ENCODE measurements around the gene ERBIN. TPM values are rescaled to one million over a fixed set of nuclear protein-coding genes. Genes with fewer than 3 reads are reported as not detected.
"Not testable (repeated sequence)": the region's sequence is repeated elsewhere in the genome, so short reads cannot be mapped to it uniquely, and the experiment has no call there.

The ERBIN gene, protein sequence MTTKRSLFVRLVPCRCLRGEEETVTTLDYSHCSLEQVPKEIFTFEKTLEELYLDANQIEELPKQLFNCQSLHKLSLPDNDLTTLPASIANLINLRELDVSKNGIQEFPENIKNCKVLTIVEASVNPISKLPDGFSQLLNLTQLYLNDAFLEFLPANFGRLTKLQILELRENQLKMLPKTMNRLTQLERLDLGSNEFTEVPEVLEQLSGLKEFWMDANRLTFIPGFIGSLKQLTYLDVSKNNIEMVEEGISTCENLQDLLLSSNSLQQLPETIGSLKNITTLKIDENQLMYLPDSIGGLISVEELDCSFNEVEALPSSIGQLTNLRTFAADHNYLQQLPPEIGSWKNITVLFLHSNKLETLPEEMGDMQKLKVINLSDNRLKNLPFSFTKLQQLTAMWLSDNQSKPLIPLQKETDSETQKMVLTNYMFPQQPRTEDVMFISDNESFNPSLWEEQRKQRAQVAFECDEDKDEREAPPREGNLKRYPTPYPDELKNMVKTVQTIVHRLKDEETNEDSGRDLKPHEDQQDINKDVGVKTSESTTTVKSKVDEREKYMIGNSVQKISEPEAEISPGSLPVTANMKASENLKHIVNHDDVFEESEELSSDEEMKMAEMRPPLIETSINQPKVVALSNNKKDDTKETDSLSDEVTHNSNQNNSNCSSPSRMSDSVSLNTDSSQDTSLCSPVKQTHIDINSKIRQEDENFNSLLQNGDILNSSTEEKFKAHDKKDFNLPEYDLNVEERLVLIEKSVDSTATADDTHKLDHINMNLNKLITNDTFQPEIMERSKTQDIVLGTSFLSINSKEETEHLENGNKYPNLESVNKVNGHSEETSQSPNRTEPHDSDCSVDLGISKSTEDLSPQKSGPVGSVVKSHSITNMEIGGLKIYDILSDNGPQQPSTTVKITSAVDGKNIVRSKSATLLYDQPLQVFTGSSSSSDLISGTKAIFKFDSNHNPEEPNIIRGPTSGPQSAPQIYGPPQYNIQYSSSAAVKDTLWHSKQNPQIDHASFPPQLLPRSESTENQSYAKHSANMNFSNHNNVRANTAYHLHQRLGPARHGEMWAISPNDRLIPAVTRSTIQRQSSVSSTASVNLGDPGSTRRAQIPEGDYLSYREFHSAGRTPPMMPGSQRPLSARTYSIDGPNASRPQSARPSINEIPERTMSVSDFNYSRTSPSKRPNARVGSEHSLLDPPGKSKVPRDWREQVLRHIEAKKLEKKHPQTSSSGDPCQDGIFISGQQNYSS (N-terminal part only)
- 43.8 and 55.2 TPM in 2 replicates for total RNA-seq

GRCh38 chr5:65926276-65926783, at the start of gene ERBIN:
Gene ERBIN, plus strand, starts transcription at chr5:65926575. Its CDS starts 66,144 bp downstream, at chr5:65992719.
- DNase-seq (ENCODE audit: low read depth in 2 of 2) = peak; percentile 95

DNA sequence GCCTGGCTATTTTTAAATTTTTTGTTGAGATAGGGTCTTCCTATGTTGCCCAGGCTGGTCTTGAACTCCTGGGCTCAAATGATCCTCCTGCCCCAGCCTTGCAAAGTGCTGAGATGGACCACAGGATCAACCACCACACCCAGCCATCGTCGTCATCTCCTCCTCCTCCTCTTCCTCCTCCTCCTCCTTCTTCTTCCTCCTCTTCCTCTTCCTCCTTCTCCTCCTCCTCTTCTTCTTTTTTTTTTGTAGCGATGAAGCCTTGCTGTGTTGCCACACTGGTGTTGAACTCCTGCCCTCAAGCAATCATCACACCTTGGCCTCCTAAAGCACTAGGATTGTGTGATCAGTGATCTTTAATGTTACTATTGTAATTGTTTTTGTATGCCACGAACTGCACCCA, 49.4 kb upstream of the ERBIN start:
- no peak for DNase-seq (ENCODE audit: low read depth in 2 of 2)

GRCh38 chr5:65879668-65880256, 46.6 kb upstream of the ERBIN start:
- peak; percentile 67 to 91 for DNase-seq (ENCODE audit: low read depth in 2 of 2)

DNA sequence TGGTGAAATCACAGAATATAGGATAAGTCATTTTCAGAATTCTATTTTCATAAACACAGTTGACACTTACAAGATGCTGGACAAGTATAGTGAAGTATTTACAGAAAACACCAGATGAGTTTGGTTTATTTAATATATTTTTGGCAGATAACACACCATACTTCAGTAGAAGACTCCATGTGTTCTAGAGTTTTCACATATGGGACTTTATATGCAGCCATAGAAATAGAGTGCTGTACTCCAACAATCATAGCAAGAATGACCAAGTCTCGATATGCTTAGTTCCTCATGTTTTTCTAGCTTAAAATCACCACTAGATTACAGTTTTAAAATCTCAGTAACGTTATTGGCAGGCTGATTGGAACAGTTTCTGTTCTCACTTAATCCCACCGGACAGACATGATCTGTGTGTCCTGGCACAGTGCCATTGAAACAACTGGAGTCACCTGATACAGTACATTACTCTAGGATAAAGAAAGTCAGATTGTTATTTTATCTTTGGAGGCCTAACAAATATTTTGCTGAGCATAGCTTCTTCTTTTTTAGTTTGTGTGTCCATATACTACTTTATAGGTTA, 45.8 kb upstream of the ERBIN start:
- peak; percentile 17 to 94 for DNase-seq (ENCODE audit: low read depth in 2 of 2)

- no peak for DNase-seq (ENCODE audit: low read depth in 2 of 2)
Measured at GRCh38 chr5:65882278-65882677, 44.1 kb upstream of the ERBIN start.

- DNase-seq (ENCODE audit: low read depth in 2 of 2) = no peak
Measured at GRCh38 chr5:65883461-65883860, 42.9 kb upstream of the ERBIN start.

GRCh38 chr5:65886387-65886786, 40.0 kb upstream of the ERBIN start:
- DNase-seq (ENCODE audit: low read depth in 2 of 2) = no peak

DNA sequence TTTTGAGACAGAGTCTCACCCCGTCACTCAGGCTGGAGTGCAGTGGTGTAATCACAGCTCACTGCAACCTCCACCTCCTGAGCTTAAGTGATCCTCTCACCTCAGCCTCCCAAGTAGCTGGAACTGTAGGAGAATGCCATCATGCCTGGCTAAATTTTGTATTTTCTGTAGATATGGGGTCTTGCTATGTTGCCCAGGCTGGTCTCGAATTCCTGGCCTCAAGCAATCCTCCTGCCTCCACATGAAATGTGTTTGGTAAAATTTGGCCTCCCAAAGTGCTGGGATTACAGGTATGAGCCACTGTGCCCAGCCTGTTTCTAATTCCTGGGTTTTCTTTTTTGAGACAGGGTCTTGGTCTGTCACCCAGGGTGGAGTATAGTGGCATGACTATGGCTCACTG, 34.4 kb upstream of the ERBIN start:
- not testable (repeated sequence) for DNase-seq (ENCODE audit: low read depth in 2 of 2)

DNA sequence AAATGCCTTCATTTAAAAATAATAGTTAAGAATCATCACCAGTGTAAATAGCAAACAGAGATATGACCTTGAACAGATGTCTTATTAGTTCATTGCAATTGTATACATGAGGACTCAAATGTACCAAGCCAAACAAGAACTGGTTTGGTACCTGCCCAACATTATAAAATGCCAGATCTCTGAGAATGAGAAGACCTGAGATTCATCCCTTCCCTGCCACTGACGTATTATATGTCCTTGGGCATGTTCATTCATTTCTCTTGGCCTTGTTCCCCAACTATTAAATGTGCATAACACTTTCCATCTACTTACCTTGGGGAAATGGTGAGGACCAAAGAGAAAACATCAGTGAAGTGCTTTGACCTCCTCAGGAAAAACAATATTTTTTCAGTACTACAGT, 33.6 kb upstream of the ERBIN start:
- peak in 1 of 2 donors; percentile 58 for DNase-seq (ENCODE audit: low read depth in 2 of 2)

- no peak for DNase-seq (ENCODE audit: low read depth in 2 of 2)
Measured at GRCh38 chr5:65893749-65894430, 32.5 kb upstream of the ERBIN start.

DNA sequence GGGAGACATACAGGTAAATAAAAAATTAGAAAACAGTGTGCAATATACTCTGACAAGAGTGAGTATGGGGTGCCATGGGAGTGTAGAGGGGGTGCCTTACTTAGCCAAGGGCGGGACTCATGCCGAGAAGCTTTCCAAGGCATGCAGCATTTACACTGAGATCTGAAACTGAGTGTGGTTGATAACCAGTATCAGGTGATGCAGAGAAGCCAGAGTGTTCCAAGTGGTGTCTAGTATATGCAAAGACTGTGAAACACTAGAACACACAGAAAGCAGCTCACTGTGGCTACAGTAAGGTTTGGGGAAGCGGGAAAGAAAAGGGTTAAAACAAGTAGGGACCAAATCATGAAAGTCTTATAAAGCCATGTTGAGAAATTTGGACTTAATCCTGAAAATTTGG, 30.5 kb upstream of the ERBIN start:
- no peak for DNase-seq (ENCODE audit: low read depth in 2 of 2)

DNA sequence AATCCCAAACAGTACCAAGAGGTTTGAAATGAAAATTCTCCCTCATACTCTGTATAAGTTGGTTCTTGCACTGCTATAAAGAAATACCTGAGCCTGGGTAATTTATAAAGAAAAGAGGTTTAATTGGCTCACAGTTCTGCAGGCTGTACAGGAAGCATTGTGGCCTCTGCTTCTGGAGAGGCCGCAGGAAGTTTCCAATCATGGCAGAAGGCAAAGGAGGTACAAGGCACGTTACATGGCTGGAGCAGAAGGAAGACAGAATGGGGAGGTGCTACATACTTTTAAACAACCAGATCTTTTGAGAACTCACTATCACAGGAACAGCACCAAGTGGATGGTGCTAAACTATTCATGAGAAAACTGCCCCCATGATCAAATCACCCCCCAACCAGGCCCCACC, 25.6 kb upstream of the ERBIN start:
- DNase-seq (ENCODE audit: low read depth in 2 of 2) = no peak

GRCh38 chr5:65902104-65902503, 24.3 kb upstream of the ERBIN start:
- no peak for DNase-seq (ENCODE audit: low read depth in 2 of 2)

DNA sequence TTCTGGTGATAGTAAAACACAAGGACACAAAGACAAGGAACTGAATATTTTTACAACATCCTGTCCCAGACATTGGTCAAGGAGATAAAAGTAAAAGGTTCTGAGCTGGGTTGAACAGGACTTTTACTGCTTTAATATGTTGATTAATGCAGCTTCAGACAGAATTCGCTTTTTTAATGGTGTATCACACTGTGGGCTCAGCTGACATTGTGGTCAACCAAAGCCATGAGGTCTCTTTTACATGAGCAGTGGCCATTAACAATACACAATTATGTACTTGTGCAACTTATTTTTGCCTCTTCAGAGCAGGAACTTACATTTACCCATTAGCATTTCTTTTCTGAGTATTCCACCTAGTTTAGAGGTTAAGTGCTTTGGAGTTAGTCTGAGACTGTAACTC, 22.8 kb upstream of the ERBIN start:
- DNase-seq (ENCODE audit: low read depth in 2 of 2) = no peak

DNA sequence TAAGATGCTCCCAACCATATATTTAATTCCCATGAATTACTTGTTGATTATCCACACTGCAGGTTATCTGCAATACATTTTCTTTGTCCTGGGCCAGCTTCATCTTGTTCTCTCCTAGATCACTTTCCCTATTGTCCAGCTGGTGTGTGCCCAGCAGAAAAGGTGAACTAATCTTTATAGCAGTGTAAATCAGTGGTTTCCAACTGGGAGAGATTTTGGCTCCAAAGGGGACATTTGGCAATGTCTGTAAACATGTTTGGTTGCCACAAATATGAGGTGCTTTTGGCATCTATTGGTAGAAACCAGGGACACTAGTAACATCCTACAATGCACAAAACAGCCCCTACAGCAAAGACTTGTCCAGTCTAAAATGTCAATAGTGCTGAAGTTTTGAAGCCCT, 20.1 kb upstream of the ERBIN start:
- no peak for DNase-seq (ENCODE audit: low read depth in 2 of 2)

DNA sequence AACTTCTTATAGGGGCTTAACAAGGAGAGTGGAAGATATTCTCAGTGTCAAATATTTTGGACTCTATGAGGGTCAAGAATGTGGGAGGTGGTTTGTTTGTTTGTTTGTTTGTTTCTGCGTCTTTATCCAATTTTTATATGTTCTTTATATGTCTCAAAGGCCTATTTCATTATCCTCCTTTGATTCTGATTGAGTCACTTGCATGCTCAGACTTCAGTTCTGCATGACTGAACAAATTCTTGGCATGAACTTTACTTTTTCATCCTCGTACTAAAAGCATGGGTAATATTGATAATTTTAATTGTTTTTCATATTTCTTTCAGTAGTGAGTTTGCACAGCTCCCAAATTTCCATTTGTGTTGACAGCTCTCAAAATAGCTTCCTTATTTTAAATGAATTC, 19.2 kb upstream of the ERBIN start:
- DNase-seq (ENCODE audit: low read depth in 2 of 2) = no peak

DNA sequence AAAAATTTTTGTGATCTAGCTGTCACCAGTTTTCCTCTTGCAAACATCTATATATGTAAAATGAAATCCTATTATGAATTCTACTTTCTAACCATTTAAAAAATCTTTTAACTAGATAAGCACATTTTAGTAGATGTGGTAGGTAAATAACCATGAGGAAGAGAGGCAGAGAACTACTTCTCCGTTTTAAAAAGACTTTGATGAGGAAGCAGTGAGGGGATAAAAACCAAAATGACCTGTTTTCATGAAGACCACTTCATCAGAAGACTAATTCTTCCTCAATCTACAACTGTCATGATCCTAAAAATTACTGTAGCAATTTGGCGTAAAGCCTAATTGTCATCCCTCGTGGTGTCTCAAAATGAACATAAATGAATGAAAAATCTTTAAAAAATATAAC, 15.7 kb upstream of the ERBIN start:
- no peak for DNase-seq (ENCODE audit: low read depth in 2 of 2)

- no peak for DNase-seq (ENCODE audit: low read depth in 2 of 2)
Measured at GRCh38 chr5:65912311-65912710, 14.1 kb upstream of the ERBIN start.

- DNase-seq (ENCODE audit: low read depth in 2 of 2) = peak in 1 of 2 donors; percentile 54
Measured at GRCh38 chr5:65913519-65913918, 12.9 kb upstream of the ERBIN start.

DNA sequence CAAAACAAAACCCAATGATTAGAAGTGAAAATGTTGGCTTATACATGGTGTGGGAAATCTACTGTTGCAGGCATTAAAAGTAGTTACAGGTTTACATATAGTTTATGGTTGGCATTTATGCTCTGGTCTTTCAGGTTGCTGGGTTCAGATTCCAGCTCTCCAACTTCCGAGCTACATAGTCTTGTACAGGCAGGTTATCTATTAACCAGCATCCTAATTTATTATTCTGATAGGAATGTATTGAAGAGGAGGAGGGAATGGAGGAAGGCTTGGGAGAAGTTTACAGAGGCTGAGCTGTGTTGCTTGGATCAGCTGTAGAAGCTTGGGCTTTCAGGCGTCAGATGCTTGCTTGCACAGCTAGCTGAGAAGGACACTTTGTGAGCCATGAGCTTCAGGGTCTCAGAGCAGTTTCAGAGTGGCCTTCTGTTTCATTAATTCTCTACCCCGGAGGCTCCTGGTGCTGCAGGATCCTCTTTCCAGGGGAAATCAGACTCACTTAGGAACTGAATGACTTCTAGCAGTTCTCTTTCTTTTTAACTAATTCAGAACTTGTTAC, 11.7 kb upstream of the ERBIN start:
- DNase-seq (ENCODE audit: low read depth in 2 of 2) = no peak

Measured in lung microvascular endothelial cell (primary cell).